ENCODE data around the gene ERN2. TPM values are rescaled to one million over a fixed set of nuclear protein-coding genes. Genes with fewer than 3 reads are reported as not detected.

The ERN2 gene
- total and polyA plus RNA-seq, 2 of the 13 experiments (the other 11 are each of a cell fraction or from before 2014, with no cell fraction given) = 2.2 to 3.5 TPM

DNA sequence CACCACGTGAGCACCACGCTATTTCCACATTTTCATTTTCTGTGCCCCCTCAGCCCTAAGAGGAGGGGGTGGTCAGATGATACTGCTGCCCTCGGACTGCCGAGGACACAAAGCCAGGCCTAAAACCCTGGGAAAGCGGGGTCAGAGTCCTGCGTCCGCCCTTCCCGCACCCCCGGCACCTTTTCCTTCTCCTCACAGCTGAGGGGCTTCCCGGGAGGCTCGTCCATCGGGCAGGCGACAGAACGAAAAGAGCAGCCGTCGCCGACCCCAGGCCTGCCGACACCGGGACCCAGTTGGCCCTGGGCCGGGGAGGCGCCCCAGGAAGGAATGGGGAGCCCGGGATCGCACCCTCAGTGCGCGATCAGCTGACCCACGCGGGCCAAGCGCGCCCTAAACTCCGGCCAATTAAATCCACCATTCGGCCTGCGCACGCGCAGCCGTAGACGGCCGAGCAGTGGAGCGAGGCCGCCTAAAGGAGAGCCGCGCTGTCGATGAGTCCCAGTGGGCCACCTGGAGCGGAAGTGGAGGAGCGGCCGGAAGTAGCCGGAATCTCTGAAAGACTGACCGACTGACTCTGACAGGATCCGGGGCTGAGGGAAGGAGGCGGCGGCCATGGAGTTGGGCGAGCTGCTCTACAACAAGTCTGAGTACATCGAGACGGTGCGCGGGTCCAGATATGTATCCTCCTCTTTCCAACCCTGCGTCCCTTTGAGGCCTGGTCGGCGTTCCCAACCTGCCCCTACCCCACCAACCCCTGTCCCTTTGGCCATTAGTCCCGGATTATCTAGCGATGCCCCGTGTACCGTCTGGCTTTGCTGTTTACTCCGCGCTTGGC lies 71.9 kb downstream of the ERN2 start, which contains the start of the genes DCTN5 and PALB2 (continued):
- TF ChIP-seq, protein P1, sequence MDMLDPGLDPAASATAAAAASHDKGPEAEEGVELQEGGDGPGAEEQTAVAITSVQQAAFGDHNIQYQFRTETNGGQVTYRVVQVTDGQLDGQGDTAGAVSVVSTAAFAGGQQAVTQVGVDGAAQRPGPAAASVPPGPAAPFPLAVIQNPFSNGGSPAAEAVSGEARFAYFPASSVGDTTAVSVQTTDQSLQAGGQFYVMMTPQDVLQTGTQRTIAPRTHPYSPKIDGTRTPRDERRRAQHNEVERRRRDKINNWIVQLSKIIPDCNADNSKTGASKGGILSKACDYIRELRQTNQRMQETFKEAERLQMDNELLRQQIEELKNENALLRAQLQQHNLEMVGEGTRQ (IDR thresholded peaks at IDR 0.05; ENCODE audit: low read depth, low read length) = peak; percentile 69
- TF ChIP-seq, protein P1 (CRISPR knock-in tag; IDR thresholded peaks at IDR 0.05; ENCODE audit: borderline replicate concordance) = peak; percentile 96; the same call in 1 of the 2 replicates
- TF ChIP-seq SYNCRIP (IDR thresholded peaks at IDR 0.05; ENCODE audit: insufficient read depth, low read depth, low read length) (no peak), NFIC (IDR thresholded peaks at IDR 0.05; ENCODE audit: low read length) (no peak), CHD4 (IDR thresholded peaks at IDR 0.05; ENCODE audit: borderline replicate concordance, low read length) (no peak), NCOA5 (CRISPR knock-in tag; IDR thresholded peaks at IDR 0.05) (0 out of 2 replicates have a peak, but pooled peaks have one; percentile 85), ZNF619 (CRISPR knock-in tag; IDR thresholded peaks at IDR 0.05) (peak; percentile 95; the same call in 1 of the 2 replicates)
- TF ChIP-seq, protein P2, sequence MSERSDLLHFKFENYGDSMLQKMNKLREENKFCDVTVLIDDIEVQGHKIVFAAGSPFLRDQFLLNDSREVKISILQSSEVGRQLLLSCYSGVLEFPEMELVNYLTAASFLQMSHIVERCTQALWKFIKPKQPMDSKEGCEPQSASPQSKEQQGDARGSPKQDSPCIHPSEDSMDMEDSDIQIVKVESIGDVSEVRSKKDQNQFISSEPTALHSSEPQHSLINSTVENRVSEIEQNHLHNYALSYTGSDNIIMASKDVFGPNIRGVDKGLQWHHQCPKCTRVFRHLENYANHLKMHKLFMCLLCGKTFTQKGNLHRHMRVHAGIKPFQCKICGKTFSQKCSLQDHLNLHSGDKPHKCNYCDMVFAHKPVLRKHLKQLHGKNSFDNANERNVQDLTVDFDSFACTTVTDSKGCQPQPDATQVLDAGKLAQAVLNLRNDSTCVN (CRISPR knock-in tag; IDR thresholded peaks at IDR 0.05; ENCODE audit: borderline replicate concordance) = peak; percentile 78
- TF ChIP-seq, protein P3, sequence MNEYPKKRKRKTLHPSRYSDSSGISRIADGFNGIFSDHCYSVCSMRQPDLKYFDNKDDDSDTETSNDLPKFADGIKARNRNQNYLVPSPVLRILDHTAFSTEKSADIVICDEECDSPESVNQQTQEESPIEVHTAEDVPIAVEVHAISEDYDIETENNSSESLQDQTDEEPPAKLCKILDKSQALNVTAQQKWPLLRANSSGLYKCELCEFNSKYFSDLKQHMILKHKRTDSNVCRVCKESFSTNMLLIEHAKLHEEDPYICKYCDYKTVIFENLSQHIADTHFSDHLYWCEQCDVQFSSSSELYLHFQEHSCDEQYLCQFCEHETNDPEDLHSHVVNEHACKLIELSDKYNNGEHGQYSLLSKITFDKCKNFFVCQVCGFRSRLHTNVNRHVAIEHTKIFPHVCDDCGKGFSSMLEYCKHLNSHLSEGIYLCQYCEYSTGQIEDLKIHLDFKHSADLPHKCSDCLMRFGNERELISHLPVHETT (CRISPR knock-in tag; conservative IDR thresholded peaks at IDR 0.05) = peak; percentile 84; the same call in 1 of the 2 replicates
- TF ChIP-seq, protein P4, sequence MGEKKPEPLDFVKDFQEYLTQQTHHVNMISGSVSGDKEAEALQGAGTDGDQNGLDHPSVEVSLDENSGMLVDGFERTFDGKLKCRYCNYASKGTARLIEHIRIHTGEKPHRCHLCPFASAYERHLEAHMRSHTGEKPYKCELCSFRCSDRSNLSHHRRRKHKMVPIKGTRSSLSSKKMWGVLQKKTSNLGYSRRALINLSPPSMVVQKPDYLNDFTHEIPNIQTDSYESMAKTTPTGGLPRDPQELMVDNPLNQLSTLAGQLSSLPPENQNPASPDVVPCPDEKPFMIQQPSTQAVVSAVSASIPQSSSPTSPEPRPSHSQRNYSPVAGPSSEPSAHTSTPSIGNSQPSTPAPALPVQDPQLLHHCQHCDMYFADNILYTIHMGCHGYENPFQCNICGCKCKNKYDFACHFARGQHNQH (CRISPR knock-in tag; IDR thresholded peaks at IDR 0.05) = peak; percentile 97
- TF ChIP-seq, protein P5, sequence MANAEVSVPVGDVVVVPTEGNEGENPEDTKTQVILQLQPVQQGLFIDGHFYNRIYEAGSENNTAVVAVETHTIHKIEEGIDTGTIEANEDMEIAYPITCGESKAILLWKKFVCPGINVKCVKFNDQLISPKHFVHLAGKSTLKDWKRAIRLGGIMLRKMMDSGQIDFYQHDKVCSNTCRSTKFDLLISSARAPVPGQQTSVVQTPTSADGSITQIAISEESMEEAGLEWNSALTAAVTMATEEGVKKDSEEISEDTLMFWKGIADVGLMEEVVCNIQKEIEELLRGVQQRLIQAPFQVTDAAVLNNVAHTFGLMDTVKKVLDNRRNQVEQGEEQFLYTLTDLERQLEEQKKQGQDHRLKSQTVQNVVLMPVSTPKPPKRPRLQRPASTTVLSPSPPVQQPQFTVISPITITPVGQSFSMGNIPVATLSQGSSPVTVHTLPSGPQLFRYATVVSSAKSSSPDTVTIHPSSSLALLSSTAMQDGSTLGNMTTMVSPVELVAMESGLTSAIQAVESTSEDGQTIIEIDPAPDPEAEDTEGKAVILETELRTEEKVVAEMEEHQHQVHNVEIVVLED (CRISPR knock-in tag; IDR thresholded peaks at IDR 0.05; ENCODE audit: borderline replicate concordance) = peak; percentile 96
- TF ChIP-seq, protein P6, sequence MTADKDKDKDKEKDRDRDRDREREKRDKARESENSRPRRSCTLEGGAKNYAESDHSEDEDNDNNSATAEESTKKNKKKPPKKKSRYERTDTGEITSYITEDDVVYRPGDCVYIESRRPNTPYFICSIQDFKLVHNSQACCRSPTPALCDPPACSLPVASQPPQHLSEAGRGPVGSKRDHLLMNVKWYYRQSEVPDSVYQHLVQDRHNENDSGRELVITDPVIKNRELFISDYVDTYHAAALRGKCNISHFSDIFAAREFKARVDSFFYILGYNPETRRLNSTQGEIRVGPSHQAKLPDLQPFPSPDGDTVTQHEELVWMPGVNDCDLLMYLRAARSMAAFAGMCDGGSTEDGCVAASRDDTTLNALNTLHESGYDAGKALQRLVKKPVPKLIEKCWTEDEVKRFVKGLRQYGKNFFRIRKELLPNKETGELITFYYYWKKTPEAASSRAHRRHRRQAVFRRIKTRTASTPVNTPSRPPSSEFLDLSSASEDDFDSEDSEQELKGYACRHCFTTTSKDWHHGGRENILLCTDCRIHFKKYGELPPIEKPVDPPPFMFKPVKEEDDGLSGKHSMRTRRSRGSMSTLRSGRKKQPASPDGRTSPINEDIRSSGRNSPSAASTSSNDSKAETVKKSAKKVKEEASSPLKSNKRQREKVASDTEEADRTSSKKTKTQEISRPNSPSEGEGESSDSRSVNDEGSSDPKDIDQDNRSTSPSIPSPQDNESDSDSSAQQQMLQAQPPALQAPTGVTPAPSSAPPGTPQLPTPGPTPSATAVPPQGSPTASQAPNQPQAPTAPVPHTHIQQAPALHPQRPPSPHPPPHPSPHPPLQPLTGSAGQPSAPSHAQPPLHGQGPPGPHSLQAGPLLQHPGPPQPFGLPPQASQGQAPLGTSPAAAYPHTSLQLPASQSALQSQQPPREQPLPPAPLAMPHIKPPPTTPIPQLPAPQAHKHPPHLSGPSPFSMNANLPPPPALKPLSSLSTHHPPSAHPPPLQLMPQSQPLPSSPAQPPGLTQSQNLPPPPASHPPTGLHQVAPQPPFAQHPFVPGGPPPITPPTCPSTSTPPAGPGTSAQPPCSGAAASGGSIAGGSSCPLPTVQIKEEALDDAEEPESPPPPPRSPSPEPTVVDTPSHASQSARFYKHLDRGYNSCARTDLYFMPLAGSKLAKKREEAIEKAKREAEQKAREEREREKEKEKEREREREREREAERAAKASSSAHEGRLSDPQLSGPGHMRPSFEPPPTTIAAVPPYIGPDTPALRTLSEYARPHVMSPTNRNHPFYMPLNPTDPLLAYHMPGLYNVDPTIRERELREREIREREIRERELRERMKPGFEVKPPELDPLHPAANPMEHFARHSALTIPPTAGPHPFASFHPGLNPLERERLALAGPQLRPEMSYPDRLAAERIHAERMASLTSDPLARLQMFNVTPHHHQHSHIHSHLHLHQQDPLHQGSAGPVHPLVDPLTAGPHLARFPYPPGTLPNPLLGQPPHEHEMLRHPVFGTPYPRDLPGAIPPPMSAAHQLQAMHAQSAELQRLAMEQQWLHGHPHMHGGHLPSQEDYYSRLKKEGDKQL (CRISPR knock-in tag; IDR thresholded peaks at IDR 0.05; ENCODE audit: low read depth) = no peak

Measured in HepG2 (cell line).